Left ventricle myocardium inferior (tissue), 1 donor: ENCODE results near the gene SDR9C7. TPM values are rescaled to one million over a fixed set of nuclear protein-coding genes. Genes with fewer than 3 reads are reported as not detected.
"Not testable (repeated sequence)": the region's sequence is repeated elsewhere in the genome, so short reads cannot be mapped to it uniquely, and the experiment has no call there.

ENCODE experiments used
- DNase-seq: peaks from one replicate; pipeline ENCODE4 v3.0.0-alpha.2; 2020
- H3K27ac ChIP-seq: fragments of 200-600 bp; replicated peaks from 2 replicates; pipeline ENCODE4 v1.8.0; 2021
- H3K27me3 ChIP-seq: fragments of 200-600 bp; 2 replicates; pipeline ENCODE4 v1.8.0; 2021; ENCODE audit warnings: low read depth
- H3K36me3 ChIP-seq: fragments of 200-600 bp; 2 replicates; pipeline ENCODE4 v1.8.0; 2021
- H3K4me1 ChIP-seq: fragments of 200-600 bp; 2 replicates; pipeline ENCODE4 v1.8.0; 2021
- H3K4me3 ChIP-seq: fragments of 200-600 bp; 2 replicates; pipeline ENCODE4 v1.8.0; 2021; ENCODE audit warnings: mild to moderate bottlenecking, moderate library complexity
- H3K9me3 ChIP-seq: fragments of 200-600 bp; replicated peaks from 2 replicates; pipeline ENCODE4 v1.8.0; 2021
- CTCF ChIP-seq: fragments of 200-600 bp; IDR thresholded peaks from 2 replicates; pipeline ENCODE4 v1.8.0; 2021; ENCODE audit warnings: antibody characterized with exemption, mild to moderate bottlenecking, borderline replicate concordance
- intact Hi-C: fragments of 100-400 bp; cut with micrococcal nuclease; formaldehyde crosslinking; loops from one replicate; pipeline ENCODE4 v1.11.0; 2022
- total RNA-seq: library from RNA; stranded (reverse); fragmentation: NEBNext Ultra II Directional; extraction: Animal tissue kit (Norgen Biotek cat#: 25700); gene quantifications from one replicate; pipeline ENCODE4 v1.2.1, GENCODE V29; 2021
- donor health status: DM: no; HTN: yes; CAD: no; lungs with severe emphysema.

The SDR9C7 gene
- total RNA-seq, 1 donor from 2014 or later = not detected

GRCh38 chr12:56941299-56942017 lies 7.2 kb upstream of the SDR9C7 start:
- peaks cover 6% of the 10 kb centered on the region for H3K4me1 ChIP-seq
- intact Hi-C loops = no loop called here
- no peak for TF ChIP-seq CTCF
- H3K27me3 ChIP-seq = no peaks in the 10 kb centered on the region
- H3K9me3 ChIP-seq = no peaks in the 10 kb centered on the region
- DNase-seq = no peak
- H3K27ac ChIP-seq = no peak overlapping the region
- H3K4me3 ChIP-seq = no peak overlapping the region
- H3K36me3 ChIP-seq = no peaks in the 10 kb centered on the region

GRCh38 chr12:56940942-56941298 lies 6.7 kb upstream of the SDR9C7 start:
- H3K27ac ChIP-seq, DNase-seq, H3K9me3 ChIP-seq, intact Hi-C loops, H3K4me3 ChIP-seq, H3K27me3 ChIP-seq, H3K4me1 ChIP-seq, H3K36me3 ChIP-seq: not testable (repeated sequence)

DNA sequence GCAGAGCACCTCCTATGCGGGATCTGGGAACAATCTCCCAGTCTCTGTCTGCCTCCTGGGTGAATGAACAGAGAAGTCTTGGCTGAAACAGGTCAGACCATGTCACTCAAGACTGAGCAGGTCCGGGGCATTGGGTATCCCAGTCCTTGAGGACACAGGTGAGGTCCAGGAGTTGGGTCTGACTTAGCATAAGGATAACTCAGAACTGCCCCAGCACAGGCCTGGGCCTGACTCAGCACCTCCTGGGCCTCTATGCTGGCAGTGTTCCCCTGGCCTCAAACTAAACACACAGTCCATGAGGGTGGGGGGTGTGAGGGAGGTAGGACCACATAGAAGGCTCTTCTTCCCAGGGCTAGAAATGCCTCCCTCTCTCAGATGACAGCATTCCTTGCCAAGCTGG lies 1.5 kb upstream of the SDR9C7 start:
- Histone ChIP-seq H3K4me1 (no peaks in the 10 kb centered on the region), H3K36me3 (no peaks in the 10 kb centered on the region), H3K4me3 (no peak overlapping the region), H3K9me3 (no peaks in the 10 kb centered on the region), H3K27ac (no peak overlapping the region), H3K27me3 (no peaks in the 10 kb centered on the region)
- TF ChIP-seq CTCF = no peak
- DNase-seq = no peak
- intact Hi-C loops = no loop called here

DNA sequence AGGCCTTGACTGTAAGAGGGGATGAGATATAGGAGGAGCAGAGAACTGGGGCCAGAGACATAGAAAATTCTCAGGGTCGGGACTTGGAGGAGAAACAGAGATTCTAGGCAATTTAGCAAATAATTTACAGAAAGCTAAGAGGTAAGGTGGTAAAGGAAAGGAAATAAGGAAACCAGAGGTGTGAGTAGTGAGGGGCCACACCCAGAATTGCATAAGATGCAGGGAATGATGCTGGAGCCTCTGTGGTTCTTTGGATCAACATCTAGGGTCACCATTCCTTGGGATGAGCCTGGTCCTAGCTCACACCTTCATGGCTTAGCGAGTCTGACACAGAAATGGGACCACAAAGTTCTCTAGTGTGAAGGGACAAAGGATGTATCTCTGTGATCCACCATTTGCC lies 949 bp upstream of the SDR9C7 start:
- TF ChIP-seq CTCF = no peak
- no peaks in the 10 kb centered on the region for H3K36me3 ChIP-seq
- intact Hi-C loops = no loop called here
- no peak overlapping the region for H3K27ac ChIP-seq
- H3K4me1 ChIP-seq = no peaks in the 10 kb centered on the region
- DNase-seq = no peak
- H3K27me3 ChIP-seq = no peaks in the 10 kb centered on the region
- H3K4me3 ChIP-seq = no peak overlapping the region
- no peaks in the 10 kb centered on the region for H3K9me3 ChIP-seq

DNA sequence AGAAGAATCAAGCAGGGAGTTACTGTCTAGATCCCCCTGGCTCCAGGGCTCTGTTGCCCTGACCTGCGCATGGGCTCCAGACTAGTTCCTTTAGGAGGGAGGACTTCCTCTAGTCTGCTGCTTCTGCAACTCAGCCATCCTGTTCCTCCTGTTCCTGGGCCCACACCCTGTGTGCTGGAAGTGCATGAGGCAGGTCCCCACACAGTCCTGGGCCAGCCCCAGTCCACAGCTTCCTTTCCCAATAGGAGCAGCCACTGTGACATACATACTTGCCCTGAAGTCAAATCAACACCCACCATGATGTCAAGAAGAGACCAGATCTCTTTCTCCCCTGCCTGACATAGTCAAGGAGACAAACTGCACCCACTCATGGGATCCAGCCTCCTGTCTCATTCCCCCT lies 1.3 kb downstream of the SDR9C7 start:
- H3K4me3 ChIP-seq = no peak overlapping the region
- no peaks in the 10 kb centered on the region for H3K36me3 ChIP-seq
- H3K27ac ChIP-seq = no peak overlapping the region
- H3K4me1 ChIP-seq = no peaks in the 10 kb centered on the region
- intact Hi-C loops = no loop called here
- DNase-seq = peak; percentile 35
- no peaks in the 10 kb centered on the region for H3K27me3 ChIP-seq
- no peaks in the 10 kb centered on the region for H3K9me3 ChIP-seq
- no peak for TF ChIP-seq CTCF

- TF ChIP-seq CTCF = no peak
- DNase-seq = no peak
- no peak overlapping the region for H3K27ac ChIP-seq
Measured at GRCh38 chr12:56932146-56932545, 2.1 kb downstream of the SDR9C7 start.

More at GRCh38 chr12:56932146-56932545, 2.1 kb downstream of the SDR9C7 start:
- H3K9me3 ChIP-seq = no peaks in the 10 kb centered on the region
- H3K36me3 ChIP-seq = no peaks in the 10 kb centered on the region
- H3K27me3 ChIP-seq = no peaks in the 10 kb centered on the region
- intact Hi-C loops = no loop called here
- no peak overlapping the region for H3K4me3 ChIP-seq
- H3K4me1 ChIP-seq = no peaks in the 10 kb centered on the region
